Measurements from ENCODE around the gene PANK4. TPM values are rescaled to one million over a fixed set of nuclear protein-coding genes. Genes with fewer than 3 reads are reported as not detected.
A peak's percentile ranks its signal among the peaks of the same experiment; 100 is the strongest.

PANK4 gene
- total and polyA plus RNA-seq, 12 donors, result 13.8 to 50.2 (median 28.4) TPM

DNA sequence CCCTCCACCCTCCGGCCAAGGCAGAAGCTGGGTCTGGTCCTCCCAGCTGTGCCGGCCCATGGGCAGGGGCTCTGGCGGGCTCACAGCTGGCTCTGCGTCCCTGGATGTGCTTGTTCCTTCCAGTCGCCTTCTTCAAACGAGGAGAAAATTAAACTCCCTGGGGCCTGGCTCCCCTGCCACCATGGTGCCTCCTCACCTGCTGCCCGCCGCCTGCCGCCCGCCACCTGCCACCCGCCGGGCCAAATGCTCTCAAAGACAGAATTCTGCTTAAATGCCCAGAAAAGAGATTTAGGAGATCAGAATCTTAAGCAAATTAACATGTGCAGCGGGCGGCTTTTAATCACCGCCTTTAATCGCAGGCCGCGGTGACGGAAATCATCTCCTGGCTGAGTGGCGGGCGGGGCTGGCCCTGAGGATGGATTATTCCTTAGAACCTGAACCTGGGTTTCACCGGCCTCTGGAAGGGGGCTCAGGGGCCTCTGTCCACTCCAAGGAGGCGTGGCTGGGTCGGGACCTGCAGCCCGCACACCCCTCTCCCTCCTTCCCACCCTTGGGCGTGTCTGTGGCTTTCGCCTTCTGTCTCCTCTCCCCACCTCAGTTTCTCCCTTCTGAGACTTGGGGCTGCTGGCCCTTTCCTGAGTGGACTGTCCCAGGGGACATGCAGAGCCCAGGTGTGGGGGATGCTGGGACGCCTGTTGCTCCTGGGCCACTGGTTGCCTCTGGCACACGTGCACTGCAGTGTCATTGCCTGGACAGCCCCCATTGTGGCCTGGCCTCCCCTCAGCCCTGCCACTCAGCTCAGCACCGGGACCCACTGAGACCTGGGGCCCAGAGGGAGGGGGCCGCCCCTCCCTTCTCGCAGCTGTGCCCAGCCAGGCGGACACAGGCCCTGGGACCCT lies 60.8 kb downstream of the PANK4 start:
- DNase-seq, result no peak
- 69 to 82% (median 74%) methylated on average over 22 to 33 of the region's 33 CpGs for WGBS, 4 donors
- intact Hi-C loops (cut with DNase I), result no loop called here

DNA sequence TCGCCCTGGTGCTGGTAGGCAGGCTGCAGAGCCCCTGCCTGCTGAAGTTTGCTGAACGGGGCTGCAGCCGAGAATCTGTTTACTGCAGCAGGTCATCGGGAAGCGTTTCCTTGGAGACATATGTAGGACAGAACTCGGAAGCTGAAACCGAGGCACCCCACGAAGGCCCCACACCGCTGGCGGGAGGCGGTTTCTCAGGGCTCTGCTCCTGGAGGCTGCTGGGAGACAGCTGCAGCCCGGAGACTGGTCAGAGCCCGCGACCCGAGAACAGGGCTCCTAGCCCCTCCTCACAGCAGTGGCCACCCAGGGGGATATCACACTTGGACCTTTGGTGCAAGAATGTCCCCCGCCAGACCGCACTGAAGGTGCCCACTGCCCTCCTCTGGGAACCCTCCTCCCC lies 63.0 kb downstream of the PANK4 start:
- Histone ChIP-seq H3K27me3 (peaks cover 46% of the 10 kb centered on the region), H3K4me3 (no peak overlapping the region), H3K36me3 (replicated peaks in 1 of 2) (no peaks in the 10 kb centered on the region), H3K4me1 (replicated peaks in 1 of 2) (peaks cover 7 to 25% of the 10 kb centered on the region in 2 donors), H3K9me3 (replicated peaks in 1 of 3) (no peaks in the 10 kb centered on the region), H3K27ac (no peak overlapping the region)
- WGBS, 4 donors, result 21 to 45% (median 28%) methylated on average over 5 to 17 of the region's 17 CpGs
- TF ChIP-seq, protein P1, sequence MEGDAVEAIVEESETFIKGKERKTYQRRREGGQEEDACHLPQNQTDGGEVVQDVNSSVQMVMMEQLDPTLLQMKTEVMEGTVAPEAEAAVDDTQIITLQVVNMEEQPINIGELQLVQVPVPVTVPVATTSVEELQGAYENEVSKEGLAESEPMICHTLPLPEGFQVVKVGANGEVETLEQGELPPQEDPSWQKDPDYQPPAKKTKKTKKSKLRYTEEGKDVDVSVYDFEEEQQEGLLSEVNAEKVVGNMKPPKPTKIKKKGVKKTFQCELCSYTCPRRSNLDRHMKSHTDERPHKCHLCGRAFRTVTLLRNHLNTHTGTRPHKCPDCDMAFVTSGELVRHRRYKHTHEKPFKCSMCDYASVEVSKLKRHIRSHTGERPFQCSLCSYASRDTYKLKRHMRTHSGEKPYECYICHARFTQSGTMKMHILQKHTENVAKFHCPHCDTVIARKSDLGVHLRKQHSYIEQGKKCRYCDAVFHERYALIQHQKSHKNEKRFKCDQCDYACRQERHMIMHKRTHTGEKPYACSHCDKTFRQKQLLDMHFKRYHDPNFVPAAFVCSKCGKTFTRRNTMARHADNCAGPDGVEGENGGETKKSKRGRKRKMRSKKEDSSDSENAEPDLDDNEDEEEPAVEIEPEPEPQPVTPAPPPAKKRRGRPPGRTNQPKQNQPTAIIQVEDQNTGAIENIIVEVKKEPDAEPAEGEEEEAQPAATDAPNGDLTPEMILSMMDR (IDR thresholded peaks at IDR 0.05), result no peak
- no peak for TF ChIP-seq POLR2A (IDR thresholded peaks at IDR 0.05)
- peak in 1 of 7 donors; percentile 80 for DNase-seq
- intact Hi-C loops (cut with DNase I), result loop anchor here in 1 of 2 donors (5.0 kb wide), 1 partner anchor 69 kb away; the partner anchor contains the start of gene HES5

More for the DNA sequence above, 60.8 kb downstream of the PANK4 start:
- Histone ChIP-seq H3K4me1 (replicated peaks in 1 of 2) (peaks cover 6 to 16% of the 10 kb centered on the region in 2 donors), H3K4me3 (no peak overlapping the region), H3K36me3 (replicated peaks in 1 of 2) (no peaks in the 10 kb centered on the region), H3K27me3 (peaks cover 46% of the 10 kb centered on the region), H3K27ac (no peak overlapping the region), H3K9me3 (replicated peaks in 1 of 3) (no peaks in the 10 kb centered on the region)
- TF ChIP-seq POLR2A (IDR thresholded peaks at IDR 0.05), result no peak
- TF ChIP-seq, protein P1 (IDR thresholded peaks at IDR 0.05), result no peak

DNA sequence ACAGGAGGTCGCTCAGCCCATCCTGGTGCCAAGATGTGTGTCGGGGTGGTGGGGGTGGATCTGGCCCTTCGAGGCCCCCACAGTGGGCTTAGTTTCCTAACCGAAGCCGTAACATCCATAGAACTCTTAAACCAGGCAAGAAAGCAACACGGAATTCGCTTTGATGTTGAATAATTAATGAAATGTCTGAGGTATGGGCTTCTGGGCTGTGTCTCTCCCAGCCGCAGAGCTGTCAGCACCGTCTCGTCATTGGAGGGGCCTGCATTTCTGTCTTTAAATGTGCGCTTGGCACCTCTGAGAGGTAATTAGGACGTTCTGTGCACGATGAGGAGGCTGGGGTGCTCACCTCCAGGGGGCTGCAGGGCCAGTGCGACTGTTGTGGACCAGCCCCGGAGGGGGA lies 63.6 kb downstream of the PANK4 start:
- H3K36me3 ChIP-seq (replicated peaks in 1 of 2), result no peaks in the 10 kb centered on the region
- peaks cover 7 to 25% of the 10 kb centered on the region in 2 donors for H3K4me1 ChIP-seq (replicated peaks in 1 of 2)
- H3K4me3 ChIP-seq, result no peak overlapping the region
- no peak for DNase-seq
- WGBS, 4 donors, result 30 to 39% (median 37%) methylated on average over 8 to 15 of the region's 15 CpGs
- peaks cover 43% of the 10 kb centered on the region for H3K27me3 ChIP-seq
- H3K9me3 ChIP-seq (replicated peaks in 1 of 3), result no peaks in the 10 kb centered on the region
- TF ChIP-seq, protein P1 (IDR thresholded peaks at IDR 0.05), result no peak
- intact Hi-C loops (cut with DNase I), result loop anchor here in 1 of 2 donors (5.0 kb wide), 1 partner anchor 69 kb away; the partner anchor contains the start of gene HES5
- no peak overlapping the region for H3K27ac ChIP-seq

DNA sequence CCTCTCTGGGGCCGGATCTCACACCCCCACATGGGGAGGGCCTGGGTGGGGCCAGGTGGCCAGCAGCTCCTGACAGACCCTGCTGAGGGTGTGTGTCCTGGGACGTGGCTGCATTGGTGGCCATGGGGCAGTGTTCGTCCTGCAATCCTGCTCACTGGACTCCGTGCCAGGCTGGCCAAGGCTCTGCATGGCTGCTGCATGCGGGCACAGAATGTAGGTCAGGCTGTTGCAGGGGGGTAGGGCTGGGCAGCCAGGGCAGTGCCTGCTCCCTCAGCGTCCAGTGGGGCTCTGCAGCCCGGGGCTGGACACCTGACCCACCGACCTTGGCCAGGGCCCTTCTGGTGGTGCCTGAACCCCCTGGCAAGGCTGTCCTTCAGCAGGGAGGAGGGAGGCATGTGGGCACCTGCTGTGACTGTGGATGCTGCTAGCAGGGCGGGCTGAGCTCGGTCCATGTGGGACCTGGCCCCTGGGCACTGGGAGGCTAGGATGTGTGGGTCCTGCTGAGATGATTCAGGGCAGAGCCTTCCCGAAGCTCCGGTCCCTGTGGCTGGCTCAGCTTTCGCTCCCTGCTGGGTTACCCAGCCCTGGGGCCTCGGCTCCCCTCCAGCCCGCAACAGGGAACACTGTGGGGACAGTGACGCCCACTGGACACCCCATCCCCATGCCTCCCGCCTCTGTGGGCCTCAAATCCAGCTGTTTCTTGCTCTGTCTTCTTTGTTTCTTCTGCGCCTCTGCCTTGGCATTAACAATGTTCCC lies 65.2 kb downstream of the PANK4 start:
- H3K36me3 ChIP-seq (replicated peaks in 1 of 2), result no peaks in the 10 kb centered on the region
- peaks cover 29% of the 10 kb centered on the region for H3K27me3 ChIP-seq
- 57 to 71% (median 64%) methylated on average over 8 to 18 of the region's 18 CpGs for WGBS, 4 donors
- H3K4me3 ChIP-seq, result no peak overlapping the region
- DNase-seq, result peak in 5 of 7 donors; percentile 40 to 79 (median 60)
- H3K4me1 ChIP-seq (replicated peaks in 1 of 2), result peaks cover 7 to 25% of the 10 kb centered on the region in 2 donors
- no peak for TF ChIP-seq POLR2A (IDR thresholded peaks at IDR 0.05)
- TF ChIP-seq, protein P1 (IDR thresholded peaks at IDR 0.05), result no peak
- no peak overlapping the region for H3K27ac ChIP-seq
- intact Hi-C loops (cut with DNase I), result loop anchor here in 1 of 2 donors (5.0 kb wide), 1 partner anchor 71 kb away; the partner anchor contains the start of gene HES5
- no peaks in the 10 kb centered on the region for H3K9me3 ChIP-seq (replicated peaks in 1 of 3)
